IMR-90 (cell line): ENCODE results near the gene ABCC3. TPM values are rescaled to one million over a fixed set of nuclear protein-coding genes. Genes with fewer than 3 reads are reported as not detected.

Source experiments
- ATAC-seq: fragments of 200-7000 bp; cut with Tn5 transposase; 2 replicates; pipeline ENCODE4 v1.9.1; 2020; ENCODE audit warnings: low read depth, mild to moderate bottlenecking, moderate library complexity
- BruUV-seq: library from RNA; stranded (reverse); fragments of 400-500 nt; replicated peaks from 2 replicates; lab custom pipeline; 2021; lab: Mats Ljungman, UMichigan
- CTCF ChIA-PET: fragments of 300-600 bp; formaldehyde crosslinking; extraction: SDS; loops from one replicate; lab custom pipeline; 2021; ENCODE audit warnings: antibody characterized with exemption; lab: Yijun Ruan, JAX
- POLR2A ChIA-PET: fragments of 300-600 bp; sonication (Branson Sonifier 250); formaldehyde crosslinking; loops from one replicate; lab custom pipeline; 2022; ENCODE audit warnings: antibody characterized with exemption; ENCODE audit not compliant: unreplicated experiment; lab: Charles Lee
- DNase-seq: peaks from one replicate; pipeline ENCODE4 v3.0.0; 2013
- H2AFZ ChIP-seq: replicated peaks from 2 replicates; pipeline ENCODE3; 2013; ENCODE audit warnings: low read length, mild to moderate bottlenecking; ENCODE audit not compliant: poor library complexity
- H2AK5ac ChIP-seq: 2 replicates; pipeline ENCODE4 v1.6.1; 2013; ENCODE audit warnings: low read depth, low read length, inconsistent platforms
- H2AK9ac ChIP-seq: replicated peaks from 2 replicates; pipeline ENCODE3; 2013; ENCODE audit warnings: mild to moderate bottlenecking, low read depth, low read length, moderate library complexity; ENCODE audit not compliant: poor library complexity
- H2BK120ac ChIP-seq: 2 replicates; pipeline ENCODE4 v1.6.1; 2013; ENCODE audit warnings: low read depth, low read length, inconsistent platforms
- H2BK15ac ChIP-seq: 3 replicates; pipeline ENCODE4 v1.6.1; 2013; ENCODE audit warnings: low read depth, low read length, inconsistent platforms
- H2BK20ac ChIP-seq: 2 replicates; pipeline ENCODE4 v1.6.1; 2013; ENCODE audit warnings: low read depth, mild to moderate bottlenecking, inconsistent platforms, low read length, moderate library complexity
- H2BK5ac ChIP-seq: 2 replicates; pipeline ENCODE4 v1.6.1; 2013; ENCODE audit warnings: mild to moderate bottlenecking, low read depth, low read length, inconsistent platforms; ENCODE audit not compliant: poor library complexity, severe bottlenecking
- H3K14ac ChIP-seq: replicated peaks from 2 replicates; pipeline ENCODE4 v1.6.1; 2013; ENCODE audit warnings: low read depth, low read length, inconsistent platforms
- H3K18ac ChIP-seq: 2 replicates; pipeline ENCODE4 v1.6.1; 2013; ENCODE audit warnings: low read depth, low read length, control low read depth
- H3K23ac ChIP-seq: 2 replicates; pipeline ENCODE4 v1.6.1; 2013; ENCODE audit warnings: low read depth, low read length, inconsistent platforms
- H3K27ac ChIP-seq: 2 replicates; pipeline ENCODE4 v1.5.1; 2013; ENCODE audit warnings: mild to moderate bottlenecking, control low read depth, low read length; ENCODE audit not compliant: insufficient read depth
- H3K27me3 ChIP-seq: 2 replicates; pipeline ENCODE4 v1.6.1; 2013; ENCODE audit warnings: low read length; ENCODE audit not compliant: control insufficient read depth, insufficient read depth
- H3K36me3 ChIP-seq: 2 replicates; pipeline ENCODE4 v1.6.1; 2013; ENCODE audit warnings: low read length, mixed read lengths; ENCODE audit not compliant: control insufficient read depth, insufficient read depth
- H3K4ac ChIP-seq: 2 replicates; pipeline ENCODE4 v1.6.1; 2013; ENCODE audit warnings: low read depth, low read length, inconsistent platforms
- H3K4me1 ChIP-seq: 2 replicates; pipeline ENCODE4 v1.6.1; 2013; ENCODE audit warnings: low read length, mixed read lengths; ENCODE audit not compliant: control insufficient read depth, insufficient read depth
- H3K4me2 ChIP-seq: 2 replicates; pipeline ENCODE4 v1.6.1; 2013; ENCODE audit warnings: low read depth, mild to moderate bottlenecking, control low read depth, low read length, moderate library complexity
- H3K4me3 ChIP-seq: 2 replicates; pipeline ENCODE4 v1.5.1; 2013; ENCODE audit warnings: low read depth, mild to moderate bottlenecking, control low read depth, low read length, moderate library complexity; ENCODE audit not compliant: insufficient read depth
- H3K56ac ChIP-seq: 2 replicates; pipeline ENCODE4 v1.6.1; 2013; ENCODE audit warnings: low read length, inconsistent platforms; ENCODE audit not compliant: insufficient read depth; ENCODE audit errors: extremely low read depth
- H3K79me1 ChIP-seq, 2 experiments: 2 replicates each; pipeline ENCODE4 v1.6.1; 2013; ENCODE audit warnings: low read length in 2 of 2, inconsistent platforms in 1 of 2, low read depth in 1 of 2
- H3K9ac ChIP-seq: 2 replicates; pipeline ENCODE4 v1.6.1; 2013; ENCODE audit warnings: low read depth, low read length, control low read depth
- H3K9me1 ChIP-seq: 2 replicates; pipeline ENCODE4 v1.6.1; 2013; ENCODE audit warnings: low read length, inconsistent platforms; ENCODE audit not compliant: insufficient read depth
- H3K9me3 ChIP-seq: 2 replicates; pipeline ENCODE4 v1.6.1; 2013; ENCODE audit warnings: low read length; ENCODE audit not compliant: control insufficient read depth, insufficient read depth
- H4K20me1 ChIP-seq: 2 replicates; pipeline ENCODE4 v1.6.1; 2013; ENCODE audit warnings: low read length, inconsistent platforms; ENCODE audit not compliant: insufficient read depth
- H4K5ac ChIP-seq: 2 replicates; pipeline ENCODE4 v1.6.1; 2013; ENCODE audit warnings: mild to moderate bottlenecking, low read depth, low read length, control low read depth
- H4K8ac ChIP-seq, 2 experiments: 2 replicates each; pipeline ENCODE4 v1.6.1; 2013; ENCODE audit warnings: low read depth in 2 of 2, low read length in 2 of 2, control low read depth in 1 of 2, inconsistent platforms in 1 of 2
- H4K91ac ChIP-seq: 2 replicates; pipeline ENCODE4 v1.6.1; 2013; ENCODE audit warnings: low read depth, low read length, inconsistent platforms; ENCODE audit not compliant: insufficient read depth
- RCOR1 ChIP-seq: IDR thresholded peaks from 2 replicates; pipeline ENCODE4 v1.6.1; 2012; ENCODE audit warnings: mild to moderate bottlenecking, low read length, improper control_type of control experiment; ENCODE audit not compliant: insufficient replicate concordance
- WGBS, 2 experiments: methylation state at CpG; one replicate each; pipeline versions ENCODE4 v1.1.5 to v1.1.7; 2013; ENCODE audit warnings: missing lambda C conversion rate in 2 of 2; ENCODE audit not compliant: insufficient read length in 1 of 2; ENCODE audit errors: extremely low coverage in 2 of 2; 5-methylcytosine and 5-hydroxymethylcytosine counted together
- dilution Hi-C: fragments of 300-500 bp; cut with HindIII; formaldehyde crosslinking; loops from one replicate; pipeline ENCODE4 v1.14.3; 2018; ENCODE audit warnings: low sequenced_read_pairs; ENCODE audit not compliant: unreplicated experiment
- in situ Hi-C: fragments of 300-500 bp; cut with MboI; formaldehyde crosslinking; loops from 3 replicates; pipeline ENCODE4 v1.14.3; 2019; ENCODE audit warnings: low sequenced_read_pairs, inconsistent platforms, mixed read lengths
- intact Hi-C: fragments of 100-400 bp; cut with micrococcal nuclease; formaldehyde crosslinking; loops from 2 replicates; pipeline ENCODE4 v1.10.0; 2022
- polyA plus RNA-seq, 3 experiments: library from polyadenylated mRNA; depleted of rRNA; stranded (reverse); fragments of >200 nt; gene quantifications; 2 replicates each; pipeline ENCODE4 v1.2.3, GENCODE V29; 2012; ENCODE audit warnings: low replicate concordance in 1 of 3
- total RNA-seq: library from RNA; depleted of rRNA; stranded (reverse); fragments of >200 nt; gene quantifications from 2 replicates; pipeline ENCODE4 v1.2.3, GENCODE V29; 2012

The ABCC3 gene
- total and polyA plus RNA-seq, 2 of the 4 experiments (the other 2 are of a cell fraction): 3.2 to 6.6 TPM

DNA sequence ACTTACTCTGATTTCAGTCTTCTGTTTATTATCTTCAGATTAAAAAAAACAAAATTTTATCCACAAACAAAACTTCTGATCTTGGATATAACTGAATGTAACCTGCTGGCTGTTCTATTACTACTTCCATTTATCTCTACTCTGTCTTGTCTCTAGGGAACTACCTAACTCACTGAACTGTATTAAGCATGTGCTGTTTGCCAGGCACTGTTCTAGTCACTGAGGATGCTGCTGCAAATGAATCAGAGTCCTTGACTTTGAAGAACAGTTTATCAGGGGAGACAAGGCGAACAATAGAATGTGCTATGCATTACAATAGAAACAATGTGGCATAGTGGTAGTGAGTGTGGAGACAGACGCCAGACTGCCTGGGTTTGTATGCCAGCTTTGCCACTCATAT is 75.3 kb downstream of the ABCC3 start:
- Histone ChIP-seq H3K4ac (no peak overlapping the region; the same call in 1 of the 2 replicates), H3K9me3 (no peaks in the 10 kb centered on the region), H4K91ac (no peak overlapping the region), H2AFZ (no peak overlapping the region), H3K4me3 (no peak overlapping the region), H3K14ac (no peak overlapping the region), H3K9ac (no peak overlapping the region), H4K20me1 (no peaks in the 10 kb centered on the region), H2BK5ac (no peak overlapping the region), H2BK20ac (no peak overlapping the region), H3K36me3 (no peaks in the 10 kb centered on the region), H3K9me1 (0 out of 2 replicates have a peak, but pooled peaks cover 6% of the 10 kb centered on the region), H2BK120ac (no peak overlapping the region), H3K27me3 (0 out of 2 replicates have a peak, but pooled peaks cover 1% of the 10 kb centered on the region), H3K23ac (no peak overlapping the region), H3K4me1 (peaks cover 7% of the 10 kb centered on the region), H3K56ac (no peak overlapping the region), H4K8ac (no peak overlapping the region), H2AK9ac (no peak overlapping the region), H3K4me2 (no peak overlapping the region), H3K79me1 (peaks cover 8 to 33% of the 10 kb centered on the region in 2 experiments; a peak in 3 of 4 replicates), H3K27ac (no peak overlapping the region), H2AK5ac (no peak overlapping the region), H4K5ac (no peak overlapping the region), H2BK15ac (no peak overlapping the region), H3K18ac (no peak overlapping the region)
- TF ChIP-seq RCOR1: no peak
- WGBS, 2 experiments: no CpG with 5 or more reads among the region's 2 CpGs
- no peak for DNase-seq
- dilution Hi-C loops: no loop called here
- CTCF ChIA-PET: no interaction called here
- POLR2A ChIA-PET: no interaction called here
- in situ Hi-C loops: no loop called here
- ATAC-seq: no peak
- intact Hi-C loops: no loop called here
- BruUV-seq: no TSS peak
